Fibroblast of mammary gland (primary cell): ENCODE measurements around the gene CXCR4.
"Not testable (repeated sequence)": the region's sequence is repeated elsewhere in the genome, so short reads cannot be mapped to it uniquely, and the experiment has no call there.

Experiments used
- DNase-seq: peaks from one replicate; pipeline ENCODE4 v3.0.0-alpha.2; 2010; ENCODE audit warnings: low read depth
- H3K4me3 ChIP-seq: 2 replicates; pipeline ENCODE4 v1.5.1; 2011; ENCODE audit warnings: low read depth, mild to moderate bottlenecking, low read length, moderate library complexity; ENCODE audit not compliant: control insufficient read depth
- TF ChIP-seq, protein P1 (sequence below): conservative IDR thresholded peaks from 2 replicates; pipeline ENCODE4 v1.5.1; 2011; ENCODE audit warnings: low read depth, low read length, inconsistent platforms; ENCODE audit not compliant: control insufficient read depth, insufficient read depth

Gene CXCR4

DNA sequence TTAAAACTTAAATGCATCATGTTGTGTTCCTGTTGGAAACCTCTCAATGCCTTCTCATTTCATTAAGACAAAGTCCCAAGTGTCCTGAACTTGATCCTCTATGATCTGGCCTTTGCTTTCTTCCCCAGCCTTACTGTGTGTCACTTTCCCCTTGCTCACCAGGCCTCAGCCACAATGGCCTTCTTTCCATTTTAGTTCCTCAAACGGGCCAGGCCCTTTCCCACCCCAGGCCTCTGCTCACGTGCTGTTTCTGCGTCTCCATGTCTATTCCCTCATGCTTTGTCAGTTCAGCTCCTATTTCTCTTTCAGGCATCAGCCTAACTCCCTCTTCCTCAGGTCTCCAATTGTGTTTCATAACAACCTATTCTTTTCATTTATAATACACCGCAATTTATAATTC is 19.5 kb downstream of the CXCR4 start:
- TF ChIP-seq, protein P1, sequence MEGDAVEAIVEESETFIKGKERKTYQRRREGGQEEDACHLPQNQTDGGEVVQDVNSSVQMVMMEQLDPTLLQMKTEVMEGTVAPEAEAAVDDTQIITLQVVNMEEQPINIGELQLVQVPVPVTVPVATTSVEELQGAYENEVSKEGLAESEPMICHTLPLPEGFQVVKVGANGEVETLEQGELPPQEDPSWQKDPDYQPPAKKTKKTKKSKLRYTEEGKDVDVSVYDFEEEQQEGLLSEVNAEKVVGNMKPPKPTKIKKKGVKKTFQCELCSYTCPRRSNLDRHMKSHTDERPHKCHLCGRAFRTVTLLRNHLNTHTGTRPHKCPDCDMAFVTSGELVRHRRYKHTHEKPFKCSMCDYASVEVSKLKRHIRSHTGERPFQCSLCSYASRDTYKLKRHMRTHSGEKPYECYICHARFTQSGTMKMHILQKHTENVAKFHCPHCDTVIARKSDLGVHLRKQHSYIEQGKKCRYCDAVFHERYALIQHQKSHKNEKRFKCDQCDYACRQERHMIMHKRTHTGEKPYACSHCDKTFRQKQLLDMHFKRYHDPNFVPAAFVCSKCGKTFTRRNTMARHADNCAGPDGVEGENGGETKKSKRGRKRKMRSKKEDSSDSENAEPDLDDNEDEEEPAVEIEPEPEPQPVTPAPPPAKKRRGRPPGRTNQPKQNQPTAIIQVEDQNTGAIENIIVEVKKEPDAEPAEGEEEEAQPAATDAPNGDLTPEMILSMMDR = no peak
- DNase-seq = no peak
- no peak overlapping the region for H3K4me3 ChIP-seq

DNA sequence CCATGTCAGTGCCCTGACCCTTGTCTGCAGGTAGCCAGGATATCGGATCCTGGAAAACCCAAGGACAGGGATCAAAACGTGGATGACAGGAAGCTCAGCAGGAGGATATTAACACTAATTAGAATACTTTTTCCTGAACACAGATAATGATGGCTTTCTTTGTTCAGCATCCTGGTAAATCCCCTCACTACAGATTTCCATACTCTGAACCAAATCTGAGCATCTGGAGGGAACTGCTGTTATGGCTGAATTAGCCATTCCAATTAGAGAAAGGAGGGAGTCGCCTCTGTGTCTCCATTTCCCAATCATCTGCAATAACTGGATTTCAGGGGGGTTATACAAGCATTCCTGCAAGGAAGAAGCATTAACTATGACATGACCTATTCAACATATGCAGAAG is 24.4 kb downstream of the CXCR4 start:
- TF ChIP-seq, protein P1 = no peak
- no peak for DNase-seq
- no peak overlapping the region for H3K4me3 ChIP-seq

DNA sequence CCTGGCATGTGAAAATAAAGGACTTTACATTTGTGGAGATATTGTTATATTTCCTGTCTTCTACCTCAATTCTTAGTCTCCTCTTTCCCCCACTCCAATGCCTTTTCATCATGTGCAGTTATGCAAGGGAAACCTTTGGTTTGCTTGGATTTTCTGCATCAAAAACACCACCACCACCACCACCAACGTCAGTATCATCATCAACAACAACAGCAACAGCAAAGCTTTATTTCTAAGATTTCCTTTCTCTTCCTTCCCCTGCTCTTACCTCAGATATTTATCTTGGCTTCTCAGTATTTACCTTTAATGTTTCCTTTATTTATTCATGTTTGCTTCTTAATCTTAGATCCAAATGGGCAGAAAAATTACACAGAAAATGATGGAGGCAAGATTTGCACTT is 26.1 kb downstream of the CXCR4 start:
- no peak for DNase-seq
- no peak overlapping the region for H3K4me3 ChIP-seq
- TF ChIP-seq, protein P1 = no peak

DNA sequence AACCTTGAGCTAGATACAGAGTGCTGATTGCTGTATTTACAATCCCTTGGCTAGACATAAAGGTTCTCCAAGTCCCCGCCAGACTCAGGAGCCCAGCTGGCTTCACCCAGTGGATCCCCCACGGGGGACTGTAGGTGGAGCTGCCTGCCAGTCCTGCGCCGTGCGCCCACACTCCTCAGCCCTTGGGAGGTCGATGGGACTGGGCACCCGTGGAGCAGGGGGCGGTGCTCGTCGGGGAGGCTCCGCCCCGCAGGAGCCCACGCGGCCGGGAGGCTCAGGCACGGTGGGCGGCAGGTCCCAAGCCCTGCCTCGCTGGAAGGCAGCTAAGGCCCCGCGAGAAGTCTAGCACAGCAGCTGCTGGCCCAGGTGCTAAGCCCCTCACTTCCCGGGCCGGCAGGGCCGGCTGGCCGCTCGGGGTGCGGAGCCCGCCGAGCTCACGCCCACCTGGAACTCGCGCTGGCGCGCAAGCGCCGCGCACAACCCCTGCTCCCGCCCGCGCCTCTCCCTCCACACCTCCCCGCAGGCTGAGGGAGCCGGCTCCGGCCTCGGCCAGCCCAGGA is 30.0 kb downstream of the CXCR4 start:
- not testable (repeated sequence) for H3K4me3 ChIP-seq, DNase-seq

DNA sequence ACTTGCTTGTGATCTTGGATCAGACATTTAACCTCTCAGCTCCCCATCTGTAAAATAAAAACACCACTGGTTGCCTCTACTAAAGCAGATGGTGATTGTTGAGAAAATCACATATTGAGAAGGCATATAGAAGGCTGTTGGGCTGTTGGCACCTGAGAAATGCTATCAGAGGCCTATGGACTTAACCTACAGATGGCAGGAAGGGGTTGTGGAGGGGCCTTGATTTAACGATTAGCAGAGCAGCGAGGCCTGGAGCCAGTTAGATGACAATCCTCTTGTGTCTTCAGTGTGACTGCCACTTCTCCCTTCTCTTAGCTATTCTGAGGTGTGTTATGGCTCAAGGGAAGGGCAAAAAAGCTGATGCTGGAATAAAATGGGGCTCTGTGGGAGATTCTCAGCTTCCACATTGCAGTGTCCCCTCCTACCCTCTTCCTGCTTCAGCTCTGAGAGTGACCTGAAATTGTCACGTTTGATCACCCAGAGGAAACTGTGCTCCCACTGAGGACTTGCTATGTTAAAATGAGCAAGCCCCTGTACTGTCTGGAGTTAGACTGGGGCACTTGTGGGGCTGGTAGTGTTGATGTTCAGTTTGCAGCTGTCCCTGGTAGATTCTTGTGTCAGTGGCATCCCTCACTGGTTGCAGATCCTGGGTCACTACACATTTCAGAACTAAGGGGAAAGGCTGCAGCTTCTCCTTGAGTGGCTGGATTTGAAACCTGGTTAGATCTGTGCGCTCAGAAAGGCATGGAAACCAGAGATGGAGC is 31.5 kb downstream of the CXCR4 start:
- TF ChIP-seq, protein P1 = no peak
- no peak for DNase-seq
- no peak overlapping the region for H3K4me3 ChIP-seq

DNA sequence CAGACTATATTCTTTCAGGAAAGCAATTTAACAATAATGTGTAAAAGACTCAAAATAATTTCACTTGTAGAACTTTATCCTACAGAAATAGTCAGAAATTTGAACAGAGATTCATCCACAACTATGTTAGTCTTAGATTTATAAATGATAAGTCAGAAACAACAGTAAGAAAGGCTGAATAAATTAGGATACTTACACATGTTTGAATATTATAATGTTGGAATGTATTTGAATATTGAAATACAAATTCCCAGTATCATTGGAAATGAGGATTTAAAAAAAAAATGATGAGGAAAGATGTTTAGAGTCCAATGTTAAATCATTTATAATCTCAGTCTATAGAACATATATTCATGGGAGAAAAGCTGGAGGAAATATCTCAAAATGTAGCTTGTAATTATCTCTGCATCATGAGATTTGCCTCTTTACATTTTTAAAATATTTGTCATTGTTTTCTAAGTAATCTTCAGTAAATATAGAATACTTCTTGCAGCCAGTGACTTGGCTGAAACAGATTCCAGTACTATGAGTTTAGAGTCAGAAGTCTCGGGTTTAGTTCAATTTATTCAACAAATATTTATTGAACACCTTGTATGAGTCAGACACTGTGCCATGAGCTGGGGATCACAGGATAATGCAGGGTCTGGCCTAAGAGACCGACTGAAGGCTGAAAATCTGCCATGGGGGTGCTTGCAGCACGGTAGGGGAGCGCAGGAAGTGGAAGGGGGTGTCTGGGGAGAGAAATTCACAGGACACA is 32.3 kb downstream of the CXCR4 start:
- TF ChIP-seq, protein P1 = no peak
- no peak for DNase-seq
- no peak overlapping the region for H3K4me3 ChIP-seq

DNA sequence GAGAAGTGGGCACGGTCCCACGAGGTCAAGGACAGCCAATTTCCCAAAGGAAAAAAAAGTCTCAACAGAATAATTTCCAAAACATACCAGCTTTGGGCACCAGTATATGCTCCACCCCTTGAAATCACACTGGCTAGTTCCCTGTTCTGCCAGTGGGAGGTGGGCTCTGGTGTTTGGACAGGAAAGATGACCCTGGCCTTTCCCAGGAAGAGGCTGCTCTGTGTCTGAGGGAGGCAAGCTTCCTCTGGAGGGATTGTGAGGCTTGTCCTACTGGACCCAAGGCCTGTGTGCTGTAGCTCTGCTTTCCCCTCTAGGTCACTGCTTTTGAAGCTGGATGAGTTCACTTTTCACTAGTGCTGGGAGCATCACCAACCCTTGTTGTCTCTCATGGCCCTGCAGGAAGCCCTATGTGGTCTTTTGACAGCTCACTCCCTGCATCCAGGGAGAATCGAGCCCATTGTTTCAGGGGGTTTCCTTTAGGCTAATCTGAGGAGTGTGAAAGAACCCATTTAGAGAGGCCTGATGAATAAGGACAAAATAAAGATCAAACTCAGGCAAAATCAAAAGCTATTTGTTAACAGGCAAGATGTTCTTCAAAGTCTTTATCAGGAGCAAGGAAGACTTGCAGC is 36.3 kb downstream of the CXCR4 start:
- H3K4me3 ChIP-seq = no peak overlapping the region
- TF ChIP-seq, protein P1 = no peak
- DNase-seq = no peak
